Left kidney (tissue), 2 donors: ENCODE results near the gene AP2A2. TPM values are rescaled to one million over a fixed set of nuclear protein-coding genes. Genes with fewer than 3 reads are reported as not detected.

Experiments
- DNase-seq: peaks from one replicate; pipeline ENCODE4 v3.0.0-alpha.2; 2013
- polyA plus RNA-seq: library from polyadenylated mRNA; unstranded; fragments of 120-200 nt; gene quantifications from one replicate; pipeline ENCODE4 v1.2.1, GENCODE V29; 2013; ENCODE audit not compliant: insufficient read length

Gene AP2A2
- polyA plus RNA-seq, 1 donor: 114 TPM

GRCh38 chr11:921921-922678 lies 3.6 kb upstream of the AP2A2 start:
- no peak for DNase-seq

- DNase-seq: no peak
Measured at GRCh38 chr11:923691-924405, 1.8 kb upstream of the AP2A2 start.

DNA sequence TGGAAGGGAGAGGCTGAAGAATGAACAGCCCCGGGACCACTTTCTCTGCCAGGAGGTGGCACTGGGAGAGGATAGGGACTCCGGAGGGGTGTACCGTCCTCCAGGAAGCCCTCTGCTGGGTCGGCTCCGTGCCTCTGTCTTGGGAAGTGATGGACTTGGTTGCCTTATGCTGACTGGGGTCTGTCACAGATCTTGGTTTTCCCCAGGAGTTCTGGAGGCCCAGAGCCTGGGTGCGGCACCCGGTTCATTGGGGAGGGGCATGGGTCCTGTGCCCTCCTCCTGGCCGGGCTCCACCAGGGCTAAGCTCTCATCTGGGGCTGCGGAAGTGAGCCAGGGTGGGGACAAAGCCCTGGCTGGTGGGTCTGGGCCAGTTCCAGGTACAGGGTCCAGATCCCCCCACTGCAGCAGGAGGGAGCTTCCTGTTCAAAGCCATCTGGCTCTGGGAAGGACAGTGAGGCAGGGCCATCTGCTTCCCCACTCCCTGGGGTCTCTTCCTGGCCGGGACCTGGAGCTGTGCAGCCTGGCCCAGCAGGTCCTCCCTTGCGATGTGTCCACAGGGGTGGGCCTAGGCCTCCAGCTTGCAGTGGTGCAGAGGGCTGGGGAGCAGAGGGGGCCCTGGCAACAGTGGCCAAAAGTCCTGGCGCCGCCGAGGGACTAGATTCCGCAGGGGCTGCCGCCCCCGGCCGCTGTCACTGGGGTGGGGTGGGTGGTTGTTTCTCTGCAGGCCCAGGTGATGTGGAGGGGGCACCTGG lies 1.1 kb upstream of the AP2A2 start:
- DNase-seq: no peak

GRCh38 chr11:925158-925495 lies 543 bp upstream of the AP2A2 start:
- no peak for DNase-seq

DNA sequence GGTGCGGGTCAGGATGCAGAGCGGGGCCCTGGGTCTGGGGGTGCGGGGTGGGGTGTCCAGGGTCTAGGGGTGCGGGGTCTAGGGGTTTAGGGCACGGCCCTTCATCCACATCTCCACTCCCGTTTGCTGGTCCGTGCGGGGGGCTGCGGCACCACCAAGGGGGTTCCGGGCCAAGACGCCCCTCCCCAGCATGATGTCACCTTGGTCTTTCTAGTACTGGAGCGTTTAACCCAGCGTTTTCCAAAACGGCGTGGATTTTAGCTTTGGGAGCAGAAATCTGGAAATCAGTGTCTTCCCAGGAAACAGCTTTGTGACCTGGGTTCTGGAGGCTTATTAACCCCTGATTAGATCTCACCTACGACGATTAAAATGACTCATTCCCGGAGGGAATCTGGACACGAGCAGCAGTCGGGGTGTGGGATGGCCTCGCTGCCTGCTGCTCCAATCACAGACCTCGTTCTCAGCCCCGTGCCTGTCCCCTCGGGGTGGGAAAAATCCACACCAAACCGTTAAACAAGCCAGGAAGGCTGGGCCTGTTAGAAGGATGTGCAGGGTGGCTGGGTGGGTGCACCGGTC lies 759 bp downstream of the AP2A2 start:
- DNase-seq: no peak

DNA sequence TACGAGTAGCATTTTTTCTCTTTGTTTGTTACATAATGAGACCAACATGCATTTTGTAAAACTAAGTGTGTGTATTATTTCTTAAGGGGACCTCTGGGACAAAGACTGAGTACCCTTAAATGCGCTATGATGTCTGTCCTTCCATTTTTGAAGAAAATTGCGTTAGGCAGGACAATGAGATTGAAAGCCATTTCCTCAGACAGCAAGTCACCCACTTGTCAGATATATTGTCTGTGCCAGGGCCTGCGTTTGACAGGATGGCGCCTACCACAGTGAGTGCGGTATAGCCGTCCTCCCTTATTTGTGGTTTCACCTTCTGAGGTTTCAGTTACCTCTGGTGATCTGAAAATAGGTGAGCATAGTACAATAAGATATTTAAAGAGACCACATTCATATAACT lies 2.2 kb downstream of the AP2A2 start:
- DNase-seq: no peak

DNA sequence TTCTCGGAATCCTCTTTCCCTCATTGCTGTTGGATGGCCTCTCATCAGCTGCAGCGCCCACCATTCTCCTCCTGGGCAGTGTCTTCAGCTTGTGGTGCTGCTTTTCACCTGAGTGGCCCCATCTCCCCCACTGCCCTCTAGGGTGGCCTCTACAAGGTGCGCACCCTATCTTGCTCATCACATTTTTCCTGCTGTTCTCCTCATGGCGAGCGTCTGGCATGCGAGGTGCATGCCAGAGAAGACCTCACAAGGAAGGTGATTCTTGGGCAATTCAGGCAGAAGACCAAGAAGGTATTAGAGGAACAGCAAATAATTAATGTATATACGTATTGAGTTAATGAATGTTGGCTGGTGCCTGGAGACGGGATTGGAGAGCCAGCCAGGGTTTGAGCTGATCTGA lies 3.1 kb downstream of the AP2A2 start:
- no peak for DNase-seq

DNA sequence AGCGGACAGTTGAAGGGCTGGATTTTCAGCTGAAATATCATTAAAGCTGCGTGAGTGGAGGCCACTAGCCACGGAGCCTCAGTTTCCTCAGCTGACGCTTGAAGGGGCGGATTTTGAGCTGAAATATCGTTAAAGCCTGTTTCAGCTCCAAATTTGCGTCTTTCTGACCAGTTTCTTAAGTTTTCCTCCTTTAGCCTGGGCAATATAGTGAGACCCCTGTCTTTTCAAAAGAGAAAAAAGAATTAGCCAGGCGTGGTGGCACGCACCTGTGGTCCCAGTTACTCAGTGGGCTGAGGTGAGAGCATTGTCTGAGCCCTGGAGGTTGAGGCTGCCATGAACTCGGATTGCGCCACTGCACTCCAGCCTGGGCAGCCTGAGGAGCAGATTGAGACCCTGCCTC lies 3.7 kb downstream of the AP2A2 start:
- no peak for DNase-seq

- no peak for DNase-seq
Measured at GRCh38 chr11:931385-931784, 5.7 kb downstream of the AP2A2 start.

- DNase-seq: no peak
Measured at GRCh38 chr11:932435-932834, 6.8 kb downstream of the AP2A2 start.

- no peak for DNase-seq
Measured at GRCh38 chr11:933142-933851, 7.6 kb downstream of the AP2A2 start.

DNA sequence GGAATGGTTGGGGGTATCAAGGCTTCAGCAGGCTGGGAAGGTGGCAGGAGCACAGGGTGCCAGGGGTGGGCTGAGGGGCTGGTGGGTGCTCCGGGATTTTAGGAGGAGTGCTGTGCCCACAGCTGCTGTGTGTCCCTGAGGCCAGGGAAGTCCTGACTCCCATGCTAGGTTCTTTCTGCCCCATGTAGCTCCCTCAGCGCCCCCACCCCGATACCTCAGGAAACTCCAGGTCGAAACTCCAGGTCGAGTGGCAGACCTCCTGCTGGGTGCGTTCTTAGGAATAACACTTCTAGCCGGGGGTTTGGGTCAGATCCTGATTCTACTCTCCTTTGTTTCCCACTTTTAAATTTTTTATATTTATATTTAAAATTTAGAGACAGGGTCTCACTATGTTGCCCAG lies 8.3 kb downstream of the AP2A2 start:
- DNase-seq: no peak

DNA sequence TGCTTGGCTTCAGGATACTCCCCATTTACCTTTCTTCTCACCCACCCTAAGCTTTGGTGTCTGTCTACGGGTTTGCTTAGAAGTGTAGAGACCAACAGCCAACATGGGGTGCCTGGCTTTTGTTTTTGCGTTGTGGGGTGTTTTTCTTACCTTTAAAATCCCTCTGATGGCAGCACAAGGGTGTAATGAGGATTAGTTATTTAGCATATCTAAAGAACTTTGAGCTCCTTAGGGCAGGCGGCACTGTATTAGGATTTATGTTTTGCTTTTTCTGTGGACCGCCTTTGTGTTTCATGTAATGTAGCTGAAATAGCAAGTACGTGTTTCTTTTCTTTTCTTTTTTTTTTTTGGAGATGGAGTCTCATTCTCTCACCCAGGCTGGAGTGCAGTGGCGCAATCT lies 8.9 kb downstream of the AP2A2 start:
- no peak for DNase-seq

DNA sequence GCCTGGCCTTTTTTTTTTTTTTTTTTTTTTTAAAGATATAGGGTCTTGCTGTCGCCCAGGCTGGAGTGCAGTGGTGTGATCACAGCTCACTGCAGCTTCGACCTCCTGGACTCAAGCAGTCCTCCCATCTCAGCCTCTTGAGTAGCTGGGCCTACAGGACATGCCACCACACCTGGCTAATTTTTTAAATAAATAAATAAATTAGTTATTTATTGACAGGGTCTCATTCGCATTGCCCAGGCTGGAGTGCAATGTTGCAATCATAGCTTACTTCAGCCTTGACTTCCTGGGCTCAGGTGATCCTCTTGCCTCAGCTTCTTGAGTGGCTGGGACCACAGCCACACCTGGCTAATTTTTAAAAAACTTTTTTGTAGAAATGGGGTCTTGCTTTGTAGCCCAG lies 10.5 kb downstream of the AP2A2 start:
- DNase-seq: no peak

DNA sequence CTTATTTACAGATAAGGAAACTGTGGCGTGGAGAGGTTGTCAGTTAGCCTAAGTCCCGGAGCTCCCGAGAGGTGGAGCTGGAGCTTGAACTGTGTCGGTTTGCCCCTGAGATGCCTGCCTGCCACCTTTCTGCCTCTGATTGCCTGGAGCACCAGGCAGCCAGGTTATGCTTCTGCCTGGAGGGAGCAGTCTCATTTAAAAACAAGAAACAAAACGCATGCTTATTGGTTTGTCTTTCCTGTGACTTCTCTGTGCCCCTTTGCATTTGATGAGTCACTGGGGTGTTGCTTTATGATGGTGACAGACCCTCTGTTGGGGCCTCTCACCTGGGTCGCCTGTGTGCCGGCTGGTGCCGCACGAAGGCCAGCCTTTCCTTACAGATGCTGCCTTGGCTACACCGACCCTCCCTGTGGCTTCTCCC lies 12.2 kb downstream of the AP2A2 start:
- DNase-seq: no peak

- DNase-seq: no peak
Measured at GRCh38 chr11:940496-941135, 14.9 kb downstream of the AP2A2 start.

GRCh38 chr11:942823-943222 lies 17.2 kb downstream of the AP2A2 start:
- no peak for DNase-seq

DNA sequence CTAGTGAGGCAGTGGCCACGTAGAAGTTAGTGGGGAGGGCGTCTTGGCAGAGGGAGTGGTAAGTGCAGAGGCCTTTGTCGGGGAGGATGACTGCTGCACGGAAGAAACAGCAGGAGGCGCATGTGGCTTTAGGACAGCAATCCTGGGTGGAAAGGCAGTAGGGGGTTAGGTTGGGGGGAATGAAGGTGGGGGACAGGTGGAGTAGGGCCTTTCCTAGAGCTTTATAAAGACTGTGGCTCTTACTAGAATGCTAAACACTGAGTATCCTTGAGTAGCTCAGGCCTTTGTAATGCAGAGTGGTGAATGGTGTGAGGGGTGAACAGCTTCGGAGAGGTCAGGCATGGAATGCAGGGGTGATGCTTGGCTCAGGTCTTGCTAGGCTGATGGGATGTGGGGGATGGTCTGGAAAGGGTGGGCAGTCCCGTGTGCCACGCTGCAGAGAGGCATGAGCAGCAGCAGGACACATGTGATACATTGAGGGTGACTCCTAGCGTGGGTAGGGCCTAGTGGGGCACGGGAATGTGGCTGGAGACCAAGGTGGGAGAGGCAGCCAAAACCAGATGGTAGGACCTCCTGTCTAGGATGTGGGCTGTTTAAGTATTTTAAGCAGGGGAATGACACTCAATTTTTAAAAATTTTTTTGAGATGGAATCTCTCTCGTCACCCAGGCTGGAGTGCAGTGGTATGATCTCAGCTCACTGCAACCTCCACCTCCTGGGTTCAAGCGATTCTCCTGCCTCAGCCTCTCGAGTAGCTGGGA lies 19.2 kb downstream of the AP2A2 start:
- DNase-seq: no peak

GRCh38 chr11:945986-946385 lies 20.3 kb downstream of the AP2A2 start:
- peak; percentile 69 for DNase-seq

DNA sequence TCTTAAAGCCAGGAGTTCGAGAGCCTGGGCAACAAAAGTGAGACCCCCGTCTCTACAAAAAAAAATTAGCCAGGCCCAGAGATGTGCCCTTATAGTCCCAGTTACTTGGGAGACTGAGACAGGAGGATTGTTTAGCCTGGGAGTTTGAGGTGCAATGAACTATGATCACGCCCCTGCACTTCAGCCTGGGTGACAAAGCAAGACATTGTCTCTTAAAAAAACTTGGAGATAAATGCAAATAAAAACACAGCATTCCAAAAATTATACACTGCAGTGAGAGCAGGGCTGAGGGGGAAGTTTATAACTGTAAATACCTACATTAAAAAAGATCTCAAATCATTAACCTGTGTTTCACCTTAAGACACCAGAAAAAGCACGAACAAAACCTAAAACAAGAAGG lies 22.1 kb downstream of the AP2A2 start:
- DNase-seq: no peak

- no peak for DNase-seq
Measured at GRCh38 chr11:951507-951906, 25.8 kb downstream of the AP2A2 start.
